Stimulated activated CD4-positive, alpha-beta T cell treated with anti-CD3 and anti-CD28 coated beads, Interleukin-4, amount 100 ng/mL, for 4 hours (primary cell): Measurements from ENCODE around the gene MRPS33.
"Not testable (repeated sequence)": the region's sequence is repeated elsewhere in the genome, so short reads cannot be mapped to it uniquely, and the experiment has no call there.

ENCODE experiments used
- DNase-seq, 2 experiments: peaks; one replicate each; pipeline ENCODE4 v3.0.0-alpha.2; 2020

MRPS33 gene

DNA sequence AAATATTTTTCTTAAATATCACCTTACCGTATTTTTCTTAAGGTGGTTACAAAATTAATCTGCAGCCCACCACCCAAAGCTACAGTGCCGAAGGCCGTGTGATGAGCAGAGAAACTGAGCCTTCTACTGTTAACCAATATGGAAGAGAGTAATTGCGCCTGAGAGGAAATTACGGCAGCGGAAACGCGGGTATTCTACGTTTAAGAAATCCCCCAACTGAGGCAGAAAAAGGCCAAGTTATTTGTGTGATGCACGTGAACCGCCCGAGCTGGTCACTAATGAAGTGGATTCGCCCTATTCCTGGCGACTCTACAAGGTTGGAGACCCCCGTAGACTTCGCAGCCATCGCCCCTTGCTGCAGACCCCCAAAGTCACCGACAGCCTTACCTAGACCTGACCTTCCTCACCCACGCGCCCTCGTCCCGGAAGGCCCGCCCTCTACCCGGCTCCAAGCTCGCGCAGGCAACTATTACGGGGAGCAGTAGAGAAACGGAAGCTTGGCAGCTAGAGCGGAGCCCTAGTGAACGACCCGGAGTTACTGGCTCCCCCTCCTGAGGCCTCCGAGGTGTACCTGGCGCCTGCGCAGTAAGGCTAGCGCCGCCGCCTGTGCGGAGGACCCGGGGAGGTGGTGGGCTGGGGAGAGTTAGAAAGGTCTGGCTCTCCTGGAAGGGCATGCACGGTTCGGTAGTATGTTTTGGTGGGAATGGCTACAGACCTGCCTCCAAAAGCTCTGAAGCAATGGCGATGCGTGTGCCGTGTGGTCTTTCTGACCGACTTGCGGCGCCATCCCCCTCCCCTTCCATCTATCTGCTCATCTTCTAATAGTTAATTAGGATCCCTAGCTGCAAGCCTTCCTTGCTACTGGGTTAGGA is at the start of gene MRPS33:
MRPS33 (minus strand) TSS at position 429 of the 872 bp plus-strand sequence. CDS start 4,319 bp downstream, outside the sequence.
- DNase-seq: peak; percentile 89 to 97

DNA sequence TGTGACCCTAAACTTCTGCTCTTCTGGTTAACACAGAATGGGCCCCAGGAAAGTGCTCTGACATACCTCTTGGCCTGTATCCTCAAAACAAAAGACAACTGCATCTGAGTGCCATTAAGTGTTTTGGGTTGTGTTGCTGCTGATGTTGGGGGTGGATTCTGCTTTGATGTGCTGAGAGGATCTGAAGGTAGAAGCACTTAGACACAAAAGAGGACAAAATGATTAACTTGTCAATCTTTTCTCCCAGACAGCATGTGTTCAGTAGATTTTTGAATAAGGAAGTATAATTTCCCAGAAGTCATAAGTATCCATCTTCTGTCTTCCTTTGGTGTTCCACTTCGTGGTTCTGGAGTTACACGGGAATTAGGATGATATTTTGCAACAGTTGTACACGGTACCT is 43.0 kb upstream of the MRPS33 start:
- DNase-seq: no peak

DNA sequence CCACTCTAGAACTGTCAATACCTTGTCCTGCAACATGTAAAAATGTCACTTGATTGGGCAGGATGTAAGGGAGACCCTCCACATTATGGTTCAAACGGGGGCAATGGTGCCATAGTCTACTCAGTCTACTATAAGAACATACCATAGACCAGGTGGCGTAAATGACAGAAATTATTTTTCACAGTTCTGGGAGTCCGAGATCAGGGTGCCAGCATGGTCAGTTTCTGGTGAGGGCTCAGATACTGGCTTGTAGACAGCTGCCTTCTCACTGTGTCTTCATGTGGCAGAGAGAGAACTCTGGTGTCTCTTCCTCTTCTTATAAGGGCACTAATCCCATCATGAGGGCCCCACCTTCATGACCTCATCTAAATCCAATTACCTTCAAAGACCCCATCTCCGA is 40.4 kb upstream of the MRPS33 start:
- DNase-seq: no peak

DNA sequence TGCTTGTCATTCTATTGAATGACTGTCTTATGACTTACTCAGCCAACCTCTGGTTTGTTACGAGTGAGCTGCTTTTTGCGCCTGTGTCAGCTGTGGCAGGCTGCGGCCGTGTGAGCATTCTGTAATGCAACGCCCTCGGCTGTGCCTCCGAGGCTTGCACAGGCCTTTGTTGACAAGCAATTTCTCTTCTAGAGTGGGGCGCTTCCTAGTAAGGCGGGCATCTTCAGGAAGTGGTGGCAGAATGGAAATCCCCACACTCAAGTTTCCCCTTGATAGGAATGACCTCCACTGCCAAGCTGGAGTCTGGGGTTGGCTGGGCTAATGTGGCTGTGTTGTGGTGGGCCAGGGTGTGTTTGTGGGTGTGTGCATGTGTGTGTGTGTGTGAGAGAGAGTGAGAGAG is 38.9 kb upstream of the MRPS33 start:
- peak; percentile 10 to 42 for DNase-seq

DNA sequence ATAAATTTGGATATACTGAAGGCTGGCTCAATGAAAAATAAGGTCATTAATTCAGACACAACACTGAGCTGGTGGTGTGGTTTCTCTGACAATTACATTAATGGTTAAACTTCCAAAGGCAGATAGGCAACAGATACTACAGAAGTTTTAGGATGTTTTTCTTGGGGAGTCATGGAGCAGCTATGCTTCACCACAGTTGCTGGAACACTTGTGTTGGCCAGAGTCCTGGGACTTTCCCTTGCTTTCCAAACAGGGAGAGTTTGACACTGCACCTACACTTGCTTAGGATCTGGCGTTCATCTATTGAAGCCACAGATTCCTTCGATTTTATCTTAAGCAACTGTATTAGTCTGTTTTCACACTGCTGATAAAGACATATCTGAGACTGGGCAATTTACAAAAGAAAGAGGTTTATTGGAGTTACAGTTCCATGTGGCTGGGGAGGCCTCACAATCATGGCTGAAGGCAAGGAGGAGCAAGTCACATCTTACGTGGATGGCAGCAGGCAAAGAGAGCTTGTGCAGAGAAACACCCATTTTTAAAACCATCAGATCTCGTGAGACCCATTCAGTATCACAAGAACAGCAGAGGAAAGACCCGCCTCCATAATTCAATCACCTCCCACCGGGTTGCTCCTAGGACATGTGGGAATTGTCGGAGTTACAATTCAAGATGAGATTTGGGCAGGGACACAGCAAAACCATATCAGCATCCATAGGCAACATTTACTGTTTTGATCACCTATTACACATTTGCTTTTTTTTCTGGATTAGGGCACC is 31.3 kb upstream of the MRPS33 start:
- no peak for DNase-seq

DNA sequence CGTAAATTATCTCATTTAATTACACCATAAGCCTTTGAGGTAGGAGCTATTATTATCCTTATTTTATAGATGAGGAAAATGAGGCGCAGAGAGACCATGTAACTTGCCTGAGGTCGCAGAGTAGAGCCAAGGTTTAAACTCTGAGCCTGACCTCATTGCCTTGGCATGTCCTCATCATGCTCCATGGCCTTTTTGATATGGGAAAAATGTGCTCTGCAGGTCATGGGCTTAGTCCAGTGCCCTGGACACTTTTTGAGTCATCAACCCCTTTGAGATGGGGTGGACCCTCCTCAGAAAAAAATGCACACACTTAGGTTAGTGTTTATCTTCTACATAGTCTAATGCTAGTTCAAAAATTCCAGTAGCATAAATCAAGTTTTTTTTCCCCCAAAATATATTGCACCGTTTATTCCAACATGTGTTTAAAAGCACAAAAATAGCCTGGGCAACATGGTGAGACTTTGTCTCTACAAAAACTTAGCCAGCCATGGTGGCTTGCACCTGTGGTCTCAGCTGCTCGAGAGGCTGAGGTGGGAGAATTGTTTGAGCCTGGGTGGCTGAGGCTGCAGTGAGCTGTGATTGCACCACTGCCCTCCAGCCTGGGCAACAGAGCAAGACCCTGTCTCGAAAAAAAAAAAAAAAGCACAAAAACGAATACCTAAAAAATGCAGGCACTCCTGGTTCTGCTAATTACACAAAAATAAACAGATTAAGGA is 30.5 kb upstream of the MRPS33 start:
- DNase-seq: no peak

DNA sequence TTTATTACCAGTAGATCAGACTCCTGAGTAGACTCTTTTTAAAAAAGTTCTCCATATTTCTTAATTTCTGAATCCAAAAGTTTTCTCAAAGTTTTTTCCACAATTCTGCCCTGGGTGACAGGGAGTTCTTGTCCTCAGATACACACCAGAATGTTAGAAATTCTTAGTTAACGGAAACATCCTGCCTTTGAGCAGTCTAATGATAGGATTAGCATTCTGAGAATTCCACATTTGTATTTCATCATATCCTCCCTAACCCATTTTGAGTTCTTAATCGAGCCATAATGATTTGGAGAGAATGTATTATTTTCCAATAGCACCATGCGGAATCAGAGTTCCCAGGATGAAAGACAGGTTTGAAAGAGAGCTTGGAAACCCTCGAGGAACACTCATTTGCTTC is 28.9 kb upstream of the MRPS33 start:
- no peak for DNase-seq

DNA sequence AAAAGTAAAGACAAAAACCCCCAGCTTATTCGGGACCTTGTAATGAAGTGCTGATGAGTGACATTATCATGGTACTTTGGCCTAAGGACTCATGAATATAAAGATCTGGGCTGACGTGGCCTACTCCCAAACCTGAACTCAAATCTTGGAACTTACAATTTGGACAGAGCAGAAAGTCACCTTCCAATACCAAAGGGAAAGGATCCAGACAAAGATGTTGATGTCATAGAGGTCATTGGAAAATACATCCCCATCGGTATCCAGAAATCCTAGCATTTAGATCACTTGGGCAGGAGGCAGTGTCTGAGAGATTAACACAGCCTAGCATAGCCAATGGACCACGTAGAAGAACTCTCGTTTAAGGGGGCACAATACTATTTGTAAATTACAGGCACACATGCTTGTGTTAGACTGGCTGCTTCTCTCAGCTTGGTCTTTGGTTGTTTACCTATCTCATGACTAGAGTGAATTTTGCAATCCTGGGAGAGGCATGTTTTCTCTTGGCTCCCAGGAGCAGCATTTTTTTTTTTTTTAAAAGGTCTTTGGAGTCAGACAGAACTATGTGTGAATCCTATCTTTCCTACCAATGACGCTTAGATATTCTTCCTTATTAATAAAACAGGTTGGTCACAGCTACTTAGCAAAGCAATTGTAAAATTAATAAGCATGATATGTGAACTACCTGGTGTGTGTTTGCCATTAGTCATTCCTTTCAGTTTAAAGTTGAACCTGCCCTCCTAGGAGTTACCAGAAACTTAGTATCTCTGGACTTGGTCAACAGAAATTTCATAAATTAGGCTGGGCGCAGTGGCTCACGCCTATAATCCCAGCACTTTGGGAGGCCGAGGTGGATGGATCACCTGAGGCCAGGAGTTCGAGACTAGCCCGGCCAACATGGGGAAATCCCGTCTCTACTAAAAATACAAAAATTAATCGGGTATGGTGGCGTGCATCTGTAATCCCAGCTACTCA is 27.8 kb upstream of the MRPS33 start:
- no peak for DNase-seq

DNA sequence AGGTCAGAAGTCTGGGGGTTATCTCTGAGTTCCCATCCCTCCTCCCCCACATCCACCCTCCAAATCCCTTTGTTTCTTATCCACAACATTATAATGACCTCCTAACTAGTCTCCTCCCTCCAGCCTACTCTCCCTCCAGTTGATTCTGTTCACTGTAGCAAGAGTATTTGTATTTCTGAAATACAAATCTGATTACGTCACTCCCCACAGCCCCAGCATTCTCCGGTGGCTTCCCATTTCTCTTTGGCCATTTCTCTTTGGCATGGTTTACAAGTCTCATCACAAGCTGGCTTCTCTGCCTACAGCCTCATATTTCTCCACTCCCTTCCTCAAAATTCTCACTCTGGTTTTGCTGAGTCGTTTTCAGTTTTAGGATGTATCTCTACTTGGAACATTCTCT is 24.6 kb upstream of the MRPS33 start:
- no peak for DNase-seq

DNA sequence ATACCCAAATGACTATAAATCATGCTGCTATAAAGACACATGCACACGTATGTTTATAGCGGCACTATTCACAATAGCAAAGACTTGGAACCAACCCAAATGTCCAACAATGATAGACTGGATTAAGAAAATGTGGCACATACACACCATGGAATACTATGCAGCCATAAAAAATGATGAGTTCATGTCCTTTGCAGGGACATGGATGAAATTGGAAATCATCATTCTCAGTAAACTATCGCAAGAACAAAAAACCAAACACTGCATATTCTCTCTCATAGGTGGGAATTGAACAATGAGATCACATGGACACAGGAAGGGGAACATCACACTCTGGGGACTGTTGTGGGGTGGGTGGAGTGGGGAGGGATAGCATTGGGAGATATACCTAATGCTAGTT is 23.3 kb upstream of the MRPS33 start:
- DNase-seq: not testable (repeated sequence)

DNA sequence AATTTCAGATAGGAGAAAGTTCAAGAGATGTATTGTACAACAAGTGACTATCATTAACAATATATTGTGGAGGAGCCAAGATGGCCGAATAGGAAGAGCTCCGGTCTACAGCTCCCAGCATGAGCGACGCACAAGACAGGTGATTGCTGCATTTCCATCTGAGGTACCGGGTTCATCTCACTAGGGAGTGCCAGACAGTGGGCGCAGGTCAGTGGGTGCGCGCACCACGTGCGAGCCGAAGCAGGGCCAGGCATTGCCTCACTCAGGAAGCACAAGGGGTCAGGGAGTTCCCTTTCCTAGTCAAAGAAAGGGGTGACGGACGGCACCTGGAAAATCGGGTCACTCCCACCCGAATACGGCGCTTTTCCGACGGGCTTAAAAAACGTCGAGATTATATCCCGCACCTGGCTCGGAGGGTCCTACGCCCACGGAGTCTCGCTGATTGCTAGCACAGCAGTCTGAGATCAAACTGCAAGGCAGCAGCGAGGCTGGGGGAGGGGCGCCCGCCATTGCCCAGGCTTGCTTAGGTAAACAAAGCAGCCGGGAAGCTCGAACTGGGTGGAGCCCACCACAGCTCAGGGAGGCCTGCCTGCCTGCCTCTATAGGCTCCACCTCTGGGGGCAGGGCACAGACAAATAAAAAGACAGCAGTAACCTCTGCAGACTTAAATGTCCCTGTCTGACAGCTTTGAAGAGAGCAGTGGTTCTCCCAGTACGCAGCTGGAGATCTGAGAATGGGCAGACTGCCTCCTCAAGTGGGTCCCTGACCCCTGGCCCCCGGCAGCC is 18.0 kb upstream of the MRPS33 start:
- DNase-seq: not testable (repeated sequence)

DNA sequence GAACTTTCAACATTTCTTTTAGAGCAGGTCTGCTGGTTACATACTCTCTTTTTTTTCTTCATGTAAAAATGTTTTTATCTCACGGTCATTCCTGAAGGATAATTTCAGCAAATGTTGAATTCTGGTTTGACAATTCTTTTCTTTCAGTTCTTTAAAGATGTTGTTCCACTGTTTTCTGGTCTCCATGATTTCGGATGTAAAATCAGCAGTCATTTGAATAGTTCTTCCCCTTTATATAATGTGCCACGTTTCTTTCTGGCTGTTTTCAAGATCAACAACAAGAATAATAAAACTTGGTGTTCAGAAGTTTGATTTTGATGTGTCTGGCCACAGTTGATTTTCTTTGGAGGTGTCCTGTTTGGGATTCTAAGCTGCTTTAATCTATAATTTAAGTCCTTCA is 14.0 kb upstream of the MRPS33 start:
- DNase-seq: no peak

DNA sequence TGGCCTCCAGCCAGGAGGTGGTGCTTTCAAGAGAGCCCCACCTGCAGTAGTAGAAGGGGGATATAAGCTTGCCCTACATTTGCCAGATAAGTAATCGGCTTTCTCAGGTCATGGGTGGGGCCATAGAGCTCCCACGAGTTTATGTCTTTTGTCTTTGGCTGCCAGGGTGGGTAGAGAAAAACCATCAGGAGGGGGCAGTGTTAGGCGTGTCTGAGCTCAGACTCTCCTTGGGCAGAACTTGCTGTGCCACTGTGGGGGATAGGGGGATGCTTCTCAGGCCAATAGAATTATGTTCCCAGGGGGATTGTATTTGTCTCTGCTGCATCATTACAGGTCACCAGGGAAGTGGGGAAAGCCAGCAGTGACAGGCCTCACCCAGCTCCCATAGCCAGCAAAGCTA is 12.3 kb upstream of the MRPS33 start:
- no peak for DNase-seq

DNA sequence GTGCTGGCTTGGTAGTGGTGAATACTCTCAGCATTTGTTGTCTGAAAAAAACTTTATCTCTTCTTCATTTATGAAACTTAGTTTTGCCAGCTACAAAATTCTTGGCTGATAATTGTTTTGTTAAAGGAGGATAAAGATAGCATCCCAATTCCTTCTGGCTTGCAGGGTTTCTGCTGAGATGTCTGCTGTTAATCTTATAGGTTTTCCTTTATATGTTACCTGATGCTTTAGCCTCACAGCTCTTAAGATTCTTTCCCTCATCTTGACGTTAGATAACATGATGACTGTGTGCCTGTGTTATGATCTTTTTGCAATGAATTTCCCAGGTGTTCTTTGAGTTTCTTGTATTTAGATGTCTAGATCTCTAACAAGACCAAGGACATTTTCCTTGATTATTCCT is 9.9 kb upstream of the MRPS33 start:
- no peak for DNase-seq

DNA sequence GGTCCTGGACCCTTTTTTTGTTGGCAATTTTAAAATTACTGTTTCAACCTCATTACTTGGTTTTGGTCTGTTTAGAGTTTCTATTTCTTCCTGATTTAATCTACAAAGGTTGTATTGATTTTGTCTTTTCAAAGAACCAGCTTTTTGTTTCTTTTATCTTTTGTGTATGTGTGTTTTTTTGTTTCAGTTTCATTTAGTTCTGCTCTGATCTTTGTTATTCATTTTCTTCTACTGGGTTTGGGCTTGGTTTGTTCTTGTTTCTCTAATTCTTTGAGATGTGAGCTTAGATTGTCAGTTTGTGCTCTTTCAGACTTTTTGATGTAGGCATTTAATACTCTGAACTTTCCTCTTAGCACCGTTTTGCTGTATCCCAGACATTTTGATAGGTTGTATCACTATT is 8.5 kb upstream of the MRPS33 start:
- no peak for DNase-seq

DNA sequence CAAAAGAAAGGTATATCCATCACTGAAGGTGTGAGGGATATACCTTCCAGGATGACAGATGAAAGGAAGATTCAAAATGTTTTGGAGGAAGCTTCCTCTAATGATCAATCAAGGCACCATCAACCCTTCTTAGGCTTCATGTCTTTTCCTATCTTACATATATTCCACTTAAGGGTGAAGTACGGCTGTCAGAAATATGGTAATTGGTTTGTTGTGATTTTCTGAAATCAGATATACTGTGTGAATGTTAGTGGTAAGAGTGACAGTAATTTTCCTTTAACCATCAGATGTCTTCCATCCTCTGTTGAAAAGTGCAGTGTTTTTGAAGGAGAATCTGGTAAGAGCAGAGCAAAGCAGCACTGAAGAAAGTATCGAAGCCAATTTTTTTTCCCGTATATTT is 2.8 kb upstream of the MRPS33 start:
- DNase-seq: no peak

DNA sequence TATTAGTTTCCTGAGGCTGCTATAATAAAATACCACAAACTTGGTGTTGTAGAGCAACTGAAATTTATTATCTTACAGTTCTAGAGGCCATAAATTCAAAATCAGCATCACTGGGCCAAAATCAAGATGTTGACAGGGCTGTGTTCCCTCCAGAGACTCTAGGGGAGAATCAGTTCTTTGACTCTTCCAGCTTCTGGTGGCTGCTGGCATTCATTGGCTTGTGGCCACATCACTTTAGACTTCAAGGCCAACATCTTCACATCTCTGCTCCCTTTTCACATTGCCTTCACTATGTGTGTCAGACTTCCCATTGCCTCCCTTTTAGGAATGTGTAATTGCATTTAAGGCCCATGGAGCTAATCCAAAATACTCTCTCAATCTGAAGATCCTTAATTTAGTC is 1.6 kb upstream of the MRPS33 start:
- no peak for DNase-seq

DNA sequence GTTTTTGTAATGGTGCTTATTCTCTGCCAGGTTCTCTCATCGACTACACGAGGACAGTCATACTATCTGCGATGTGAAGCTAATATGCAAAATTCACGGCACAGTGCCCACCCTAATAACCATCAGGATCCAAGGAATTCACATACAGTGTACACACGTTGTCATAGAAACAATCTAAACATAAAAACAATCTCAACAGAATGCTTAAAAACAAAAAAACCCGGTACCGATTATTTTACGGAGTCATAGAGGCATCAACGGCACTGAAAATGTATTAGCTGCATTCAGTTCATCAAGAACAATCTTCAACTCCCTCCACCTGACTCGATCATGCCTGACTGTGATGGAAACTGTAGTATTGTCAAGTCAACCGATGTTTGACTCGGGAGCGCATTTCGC is 628 bp downstream of the MRPS33 start:
- DNase-seq: no peak

DNA sequence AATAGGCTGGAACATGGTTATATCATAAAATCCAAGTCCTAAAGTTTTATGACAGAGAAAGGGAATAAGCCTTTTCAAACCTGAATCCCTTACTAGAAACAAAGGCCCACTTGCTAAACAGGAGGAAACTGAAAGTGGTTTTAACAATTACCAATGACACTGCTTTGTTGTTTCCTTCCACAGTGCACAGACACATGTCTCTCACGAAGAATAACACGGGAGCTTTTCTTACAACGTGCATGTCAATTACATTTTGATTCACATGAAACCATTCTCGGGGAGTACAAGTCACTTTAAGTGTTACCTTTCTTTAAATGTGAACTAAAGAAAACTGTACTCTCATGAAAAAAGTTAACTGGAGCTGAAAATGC is 1.4 kb downstream of the MRPS33 start:
- no peak for DNase-seq

DNA sequence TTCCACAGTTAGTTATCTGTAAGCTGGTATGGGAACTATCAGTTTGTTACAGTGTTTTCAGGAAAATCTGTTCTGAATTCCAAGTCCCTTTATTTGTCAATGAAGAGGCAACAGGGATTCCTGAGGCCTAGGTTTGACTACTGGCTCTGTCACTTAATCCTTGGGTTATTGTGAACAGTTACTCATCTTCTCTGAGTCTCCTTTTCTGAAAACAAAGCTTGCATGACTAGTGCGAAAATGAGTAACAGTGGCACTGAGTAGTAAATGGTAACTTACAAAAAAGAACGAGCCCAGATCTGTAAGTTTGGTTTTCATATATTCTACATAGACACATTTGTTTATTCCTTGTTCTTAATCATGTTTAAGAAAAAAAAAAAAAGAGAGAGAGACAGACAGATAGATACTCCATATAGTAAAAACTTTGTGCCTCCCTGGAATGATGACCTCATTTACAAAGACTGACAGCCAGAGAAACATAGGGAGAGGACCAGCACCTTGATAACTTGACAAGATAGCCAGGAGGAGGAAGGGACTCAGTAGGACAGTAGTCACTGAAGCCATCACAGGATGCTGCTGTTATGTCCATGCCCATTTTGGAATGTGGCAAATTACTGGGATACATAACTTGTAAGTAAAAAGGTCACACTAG is 1.9 kb downstream of the MRPS33 start:
- DNase-seq: no peak
